ENCODE measurements around the gene SPATA19. TPM values are rescaled to one million over a fixed set of nuclear protein-coding genes. Genes with fewer than 3 reads are reported as not detected.

The SPATA19 gene
- total RNA-seq, 2 donors from 2014 or later, result not detected

DNA sequence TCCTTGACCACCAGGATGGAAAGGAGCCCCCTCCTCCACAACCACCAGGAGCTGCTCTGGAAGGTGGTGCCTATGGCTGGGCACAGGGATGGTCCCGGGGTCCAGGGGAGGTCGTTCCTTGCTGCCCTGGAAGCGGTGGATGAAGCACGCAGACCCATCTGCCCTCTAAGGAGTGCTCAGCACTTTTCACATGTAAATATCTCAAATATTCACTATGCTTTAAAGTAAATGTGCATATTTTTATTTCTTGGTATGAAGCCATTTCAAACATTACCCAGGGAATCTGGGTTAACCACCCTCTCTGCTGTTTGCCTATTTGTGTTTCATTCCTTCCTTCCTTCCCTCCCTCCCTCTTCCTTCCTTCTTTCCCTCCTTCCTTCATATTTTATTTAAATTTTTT, 21.7 kb downstream of the SPATA19 start:
- no peak for TF ChIP-seq CTCF (conservative IDR thresholded peaks at IDR 0.05)
- Histone ChIP-seq H3K9me3 (ENCODE audit: control insufficient read depth, low read length) (no peaks in the 10 kb centered on the region), H3K4me3 (ENCODE audit: low read length) (no peak overlapping the region), H3K27ac (ENCODE audit: low read depth, low read length) (no peak overlapping the region), H3K9ac (ENCODE audit: extremely low read depth, low read length, poor library complexity, severe bottlenecking) (no peak overlapping the region), H3K36me3 (ENCODE audit: control insufficient read depth, insufficient read depth, low read length) (no peaks in the 10 kb centered on the region), H3K4me1 (ENCODE audit: control insufficient read depth, insufficient read depth, low read length) (no peaks in the 10 kb centered on the region), H3K27me3 (ENCODE audit: control insufficient read depth, insufficient read depth, low read length, poor library complexity, severe bottlenecking) (no peaks in the 10 kb centered on the region)
- Mint-ChIP-seq H3K4me1 (peaks cover 3% of the 10 kb centered on the region), H3K27me3 (ENCODE audit: insufficient read depth) (peaks cover 12% of the 10 kb centered on the region), H3K4me3 (no peak overlapping the region), H3K27ac (no peak overlapping the region), H3K9me3 (no peaks in the 10 kb centered on the region), H3K36me3 (ENCODE audit: low read depth) (no peaks in the 10 kb centered on the region)
- DNase-seq, result no peak
- WGBS, 2 experiments (ENCODE audit: insufficient coverage in 1 of 2, insufficient read length in 1 of 2), result 89% methylated on average over 4 of the region's 4 CpGs; no CpG with 5 or more reads in 1 of the 2 experiments

DNA sequence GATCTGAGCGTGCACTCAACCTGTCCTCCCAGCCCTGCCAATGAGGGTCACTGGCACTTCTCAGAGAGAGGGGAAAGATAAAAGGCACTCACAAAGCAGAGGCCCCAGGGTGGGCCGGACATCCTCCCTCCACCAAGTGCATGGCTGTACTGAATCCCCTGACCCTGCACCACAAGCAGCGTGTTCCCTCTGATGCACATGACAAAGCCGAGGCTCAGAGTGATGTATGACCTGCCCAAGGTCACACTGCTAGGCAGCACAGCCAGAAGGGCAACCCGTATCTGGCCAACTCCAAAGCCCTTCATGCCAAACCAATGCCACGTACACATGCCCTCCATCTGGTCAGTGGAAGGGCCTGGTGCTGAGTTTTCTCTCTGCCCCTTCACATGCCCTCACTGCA, 22.1 kb downstream of the SPATA19 start:
- no peaks in the 10 kb centered on the region for H3K36me3 ChIP-seq (ENCODE audit: control insufficient read depth, insufficient read depth, low read length)
- TF ChIP-seq CTCF (conservative IDR thresholded peaks at IDR 0.05), result no peak
- WGBS, 2 experiments (ENCODE audit: insufficient coverage in 1 of 2, insufficient read length in 1 of 2), result 88 to 93% methylated on average over 4 to 6 of the region's 6 CpGs
- no peak overlapping the region for H3K9ac ChIP-seq (ENCODE audit: extremely low read depth, low read length, poor library complexity, severe bottlenecking)
- H3K9me3 Mint-ChIP-seq, result no peaks in the 10 kb centered on the region
- no peaks in the 10 kb centered on the region for H3K36me3 Mint-ChIP-seq (ENCODE audit: low read depth)
- no peak overlapping the region for H3K27ac ChIP-seq (ENCODE audit: low read depth, low read length)
- no peak for DNase-seq
- H3K27me3 ChIP-seq (ENCODE audit: control insufficient read depth, insufficient read depth, low read length, poor library complexity, severe bottlenecking), result no peaks in the 10 kb centered on the region
- no peak overlapping the region for H3K4me3 ChIP-seq (ENCODE audit: low read length)
- H3K27me3 Mint-ChIP-seq (ENCODE audit: insufficient read depth), result peaks cover 12% of the 10 kb centered on the region
- H3K27ac Mint-ChIP-seq, result no peak overlapping the region
- H3K4me1 Mint-ChIP-seq, result peaks cover 3% of the 10 kb centered on the region
- H3K9me3 ChIP-seq (ENCODE audit: control insufficient read depth, low read length), result no peaks in the 10 kb centered on the region
- H3K4me1 ChIP-seq (ENCODE audit: control insufficient read depth, insufficient read depth, low read length), result no peaks in the 10 kb centered on the region
- H3K4me3 Mint-ChIP-seq, result no peak overlapping the region

- WGBS, 2 experiments (ENCODE audit: insufficient coverage in 1 of 2, insufficient read length in 1 of 2), result 53% methylated on average over 7 to 8 of the region's 8 CpGs
- H3K27me3 ChIP-seq (ENCODE audit: control insufficient read depth, insufficient read depth, low read length, poor library complexity, severe bottlenecking), result no peaks in the 10 kb centered on the region
- Mint-ChIP-seq H3K9me3 (no peaks in the 10 kb centered on the region), H3K27me3 (ENCODE audit: insufficient read depth) (peaks cover 11% of the 10 kb centered on the region), H3K36me3 (ENCODE audit: low read depth) (no peaks in the 10 kb centered on the region), H3K4me1 (peaks cover 9% of the 10 kb centered on the region), H3K4me3 (no peak overlapping the region), H3K27ac (no peak overlapping the region)
- DNase-seq, result peak; percentile 93
- peak; percentile 94 for TF ChIP-seq CTCF (conservative IDR thresholded peaks at IDR 0.05)
- H3K4me3 ChIP-seq (ENCODE audit: low read length), result no peak overlapping the region
- H3K9me3 ChIP-seq (ENCODE audit: control insufficient read depth, low read length), result no peaks in the 10 kb centered on the region
- no peak overlapping the region for H3K27ac ChIP-seq (ENCODE audit: low read depth, low read length)
- no peaks in the 10 kb centered on the region for H3K4me1 ChIP-seq (ENCODE audit: control insufficient read depth, insufficient read depth, low read length)
- no peak overlapping the region for H3K9ac ChIP-seq (ENCODE audit: extremely low read depth, low read length, poor library complexity, severe bottlenecking)
- H3K36me3 ChIP-seq (ENCODE audit: control insufficient read depth, insufficient read depth, low read length), result no peaks in the 10 kb centered on the region
Observed at GRCh38 chr11:133821776-133822175, 23.5 kb downstream of the SPATA19 start.
